ENCODE results near the gene CRELD2.
"Not testable (repeated sequence)": the region's sequence is repeated elsewhere in the genome, so short reads cannot be mapped to it uniquely, and the experiment has no call there.

CRELD2 gene

GRCh38 chr22:49945042-49945794 is 26.8 kb downstream of the CRELD2 start:
- DNase-seq (ENCODE audit: low spot score): not testable (repeated sequence)

- DNase-seq (ENCODE audit: low spot score): no peak
These were observed 28.3 kb downstream of the CRELD2 start for GRCh38 chr22:49946612-49947295.

GRCh38 chr22:49947296-49947622 is 28.8 kb downstream of the CRELD2 start:
- no peak for DNase-seq (ENCODE audit: low spot score)

DNA sequence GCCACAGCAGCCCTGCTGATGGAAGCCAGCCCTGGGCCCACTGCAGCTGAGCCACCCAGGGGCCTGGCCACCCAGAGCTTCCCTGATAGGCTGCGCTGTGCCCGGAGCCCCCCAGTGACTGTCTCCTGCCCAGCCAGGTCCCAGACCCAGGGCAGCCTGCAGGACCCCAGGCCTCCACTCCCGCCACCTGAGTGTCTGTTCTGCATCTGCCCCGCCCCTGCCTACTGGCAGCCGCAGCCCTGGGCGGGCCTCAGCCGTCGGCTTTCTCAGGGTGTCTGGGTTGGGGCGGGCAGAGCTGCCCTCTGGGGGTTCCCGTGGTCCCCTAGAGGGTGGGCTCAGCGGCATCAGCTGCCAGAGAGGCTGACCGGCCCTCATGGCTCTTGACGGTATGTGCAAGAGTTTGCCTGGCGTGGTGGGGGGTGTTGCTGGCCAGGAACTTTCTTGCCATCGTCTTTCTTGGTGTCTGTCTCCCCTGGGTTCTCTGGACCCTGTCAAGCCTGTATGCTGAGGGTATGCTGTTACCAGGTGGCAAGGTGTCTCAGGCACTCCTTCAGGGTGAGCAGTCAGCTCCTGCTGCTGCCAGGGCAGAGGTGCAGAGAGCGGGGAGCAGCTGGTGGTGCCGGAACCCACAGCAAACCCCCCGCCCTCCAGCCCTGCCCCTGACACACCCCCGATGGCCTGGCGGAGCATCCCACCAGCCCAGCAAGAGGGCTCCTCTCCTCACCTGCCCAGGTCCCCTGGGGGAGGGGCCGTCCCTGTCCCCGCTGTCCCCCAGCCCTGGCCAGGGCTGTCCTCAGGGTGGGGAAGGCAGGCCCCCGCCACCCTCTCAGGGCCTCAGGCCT is 29.9 kb downstream of the CRELD2 start:
- DNase-seq (ENCODE audit: low spot score): no peak

DNA sequence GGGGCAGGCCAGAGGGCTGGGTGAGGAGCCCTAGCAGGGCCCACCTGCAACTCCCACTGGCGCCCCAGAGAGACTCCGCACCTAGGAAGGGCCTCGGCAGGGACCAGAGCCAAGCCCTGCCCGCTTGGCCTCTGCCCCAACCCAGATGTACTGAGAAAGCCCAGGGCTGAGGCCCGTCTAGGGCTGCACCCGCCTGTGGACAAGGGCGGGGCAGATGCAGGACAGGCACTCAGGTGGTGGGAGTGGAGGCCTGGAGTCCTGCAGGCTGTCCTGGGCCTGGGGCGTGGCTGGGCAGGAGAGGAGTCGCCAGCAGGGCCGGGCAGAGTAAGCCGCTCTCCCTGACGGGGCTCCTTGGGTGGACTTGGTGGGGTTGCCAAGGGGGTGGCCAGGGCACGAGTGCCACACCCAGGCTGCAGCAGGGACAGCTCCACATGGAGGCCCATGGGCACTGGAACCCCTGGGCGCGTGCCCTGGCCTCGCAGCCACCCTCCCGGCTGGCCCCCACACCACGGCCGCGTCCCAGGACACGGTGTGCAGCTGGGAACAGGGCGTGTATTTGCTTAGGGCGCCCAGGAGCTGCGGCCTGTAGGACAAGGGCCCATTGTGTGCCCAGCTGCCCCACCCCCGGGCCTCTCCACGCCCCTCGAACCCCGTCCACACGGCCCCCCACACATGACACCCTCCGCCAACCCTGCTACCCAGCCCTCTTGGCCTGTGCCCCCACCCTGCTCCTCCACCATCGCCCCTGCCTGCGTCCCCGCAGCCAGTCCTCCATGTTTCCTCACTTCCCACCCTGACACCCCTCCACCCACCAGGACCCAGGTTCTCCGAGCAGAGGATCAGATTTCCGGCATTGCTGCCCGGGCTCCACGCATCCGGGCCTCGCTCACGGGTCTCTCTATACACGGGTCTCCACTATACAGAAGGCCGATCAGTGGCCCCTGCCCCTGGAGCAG is 30.8 kb downstream of the CRELD2 start:
- peak; percentile 77 for DNase-seq (ENCODE audit: low spot score)

DNA sequence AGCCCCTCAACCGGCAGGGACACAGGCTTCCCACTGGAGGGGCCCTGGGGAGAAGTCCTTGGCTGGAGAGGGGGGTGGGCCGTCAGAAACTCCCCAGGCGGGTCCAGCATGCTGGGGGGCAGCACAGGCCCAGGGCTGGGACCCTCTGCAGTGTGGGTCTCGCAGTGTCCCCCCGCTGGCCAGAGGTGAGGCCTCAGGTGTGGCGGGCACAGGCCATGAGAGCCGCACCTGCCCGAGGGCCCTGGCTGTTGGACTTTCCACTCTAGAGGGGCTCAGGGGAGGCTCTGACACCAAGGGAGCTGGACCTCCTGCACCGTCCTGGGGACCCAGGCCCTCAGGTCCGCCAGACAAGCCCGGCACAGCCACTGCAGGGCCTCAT is 31.5 kb downstream of the CRELD2 start:
- no peak for DNase-seq (ENCODE audit: low spot score)

DNA sequence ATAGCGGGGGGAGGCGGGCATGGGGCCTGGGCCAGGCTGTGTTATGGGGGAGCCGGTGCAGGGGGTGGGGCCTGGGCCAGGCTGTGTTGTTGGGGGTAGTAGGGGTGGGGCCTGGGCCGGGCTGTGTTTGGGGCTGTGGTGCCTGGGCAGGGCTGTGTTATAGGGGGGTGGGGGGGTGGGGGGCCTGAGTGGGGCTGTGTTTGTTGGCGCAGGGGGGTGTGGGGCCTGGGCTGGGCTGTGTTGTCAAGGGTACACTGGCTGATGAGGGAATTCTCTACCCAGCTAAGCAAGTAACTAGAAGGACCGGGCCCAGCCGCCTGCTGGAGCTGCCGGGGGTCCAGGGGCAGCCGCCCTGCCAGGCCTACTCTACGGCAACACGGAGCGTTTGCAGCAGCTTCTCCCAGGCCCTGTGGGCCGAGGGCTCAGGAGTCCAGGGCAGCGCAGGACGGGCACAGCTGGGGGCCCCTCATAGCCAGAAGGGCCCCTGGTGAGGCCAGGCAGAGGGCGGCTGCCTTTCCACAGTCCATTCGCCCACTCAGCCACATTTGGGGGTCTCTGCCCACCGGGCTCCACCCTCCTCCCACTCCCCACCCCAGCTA is 32.1 kb downstream of the CRELD2 start:
- DNase-seq (ENCODE audit: low spot score): no peak

GRCh38 chr22:49951000-49951677 is 32.7 kb downstream of the CRELD2 start:
- DNase-seq (ENCODE audit: low spot score): no peak

- no peak for DNase-seq (ENCODE audit: low spot score)
These were observed 33.2 kb downstream of the CRELD2 start for GRCh38 chr22:49951678-49951985.

GRCh38 chr22:49951986-49952896 is 33.8 kb downstream of the CRELD2 start:
- peak; percentile 66 for DNase-seq (ENCODE audit: low spot score)

DNA sequence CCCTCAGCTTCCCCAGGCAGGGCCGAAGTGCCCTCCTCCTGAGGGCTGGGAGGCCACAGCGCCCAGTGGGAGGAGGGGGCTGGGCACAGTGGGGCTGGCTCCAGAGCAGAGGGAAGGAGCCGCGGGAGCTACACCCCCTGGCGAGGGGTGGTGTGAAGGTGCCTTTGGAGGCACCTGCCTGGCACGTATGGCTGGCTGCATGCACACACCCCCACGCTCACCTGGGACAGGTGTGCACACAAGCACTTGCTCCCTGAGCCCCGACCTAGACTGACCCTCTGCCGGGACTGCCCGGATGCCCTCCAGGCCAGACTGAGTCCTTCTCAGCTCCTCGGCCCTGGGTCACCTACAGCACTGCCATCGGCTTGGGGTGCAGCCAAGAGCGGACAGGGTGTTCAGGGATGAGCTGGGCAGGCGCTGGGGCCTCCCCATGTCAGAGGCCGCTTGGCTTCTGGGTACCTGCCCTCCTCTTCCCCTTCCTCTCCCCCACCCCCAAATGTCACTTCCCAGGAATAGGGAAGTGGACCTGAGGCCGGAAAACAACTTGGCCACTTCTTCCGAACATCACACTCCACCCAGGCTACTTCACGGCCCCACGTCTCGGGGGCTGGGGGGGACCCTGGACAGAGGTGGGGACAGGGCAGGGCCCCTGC is 34.7 kb downstream of the CRELD2 start:
- DNase-seq (ENCODE audit: low spot score): no peak

- DNase-seq (ENCODE audit: low spot score): no peak
These were observed 35.4 kb downstream of the CRELD2 start for GRCh38 chr22:49953680-49954344.

DNA sequence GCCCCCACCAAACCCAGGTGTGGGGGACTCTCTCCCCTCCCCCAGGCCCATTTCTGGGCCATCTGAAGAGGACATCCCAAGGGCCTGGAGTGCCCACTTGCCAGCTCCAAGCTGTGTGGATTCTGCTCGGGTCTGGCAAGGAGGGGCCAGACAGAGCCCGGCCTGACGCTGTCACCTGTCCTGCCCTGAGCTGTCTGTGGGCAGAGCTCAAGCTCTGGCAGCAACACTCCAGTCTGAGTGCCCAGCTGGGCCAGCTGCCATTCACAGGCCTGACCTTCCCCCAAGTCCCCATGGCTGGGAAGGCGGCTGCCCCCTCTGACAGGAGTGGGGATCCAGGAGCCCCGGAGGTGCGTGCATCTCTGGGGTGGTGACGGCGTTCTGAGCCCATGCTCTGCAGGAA is 35.9 kb downstream of the CRELD2 start:
- DNase-seq (ENCODE audit: low spot score): no peak

GRCh38 chr22:49954991-49955580 is 36.7 kb downstream of the CRELD2 start:
- no peak for DNase-seq (ENCODE audit: low spot score)

DNA sequence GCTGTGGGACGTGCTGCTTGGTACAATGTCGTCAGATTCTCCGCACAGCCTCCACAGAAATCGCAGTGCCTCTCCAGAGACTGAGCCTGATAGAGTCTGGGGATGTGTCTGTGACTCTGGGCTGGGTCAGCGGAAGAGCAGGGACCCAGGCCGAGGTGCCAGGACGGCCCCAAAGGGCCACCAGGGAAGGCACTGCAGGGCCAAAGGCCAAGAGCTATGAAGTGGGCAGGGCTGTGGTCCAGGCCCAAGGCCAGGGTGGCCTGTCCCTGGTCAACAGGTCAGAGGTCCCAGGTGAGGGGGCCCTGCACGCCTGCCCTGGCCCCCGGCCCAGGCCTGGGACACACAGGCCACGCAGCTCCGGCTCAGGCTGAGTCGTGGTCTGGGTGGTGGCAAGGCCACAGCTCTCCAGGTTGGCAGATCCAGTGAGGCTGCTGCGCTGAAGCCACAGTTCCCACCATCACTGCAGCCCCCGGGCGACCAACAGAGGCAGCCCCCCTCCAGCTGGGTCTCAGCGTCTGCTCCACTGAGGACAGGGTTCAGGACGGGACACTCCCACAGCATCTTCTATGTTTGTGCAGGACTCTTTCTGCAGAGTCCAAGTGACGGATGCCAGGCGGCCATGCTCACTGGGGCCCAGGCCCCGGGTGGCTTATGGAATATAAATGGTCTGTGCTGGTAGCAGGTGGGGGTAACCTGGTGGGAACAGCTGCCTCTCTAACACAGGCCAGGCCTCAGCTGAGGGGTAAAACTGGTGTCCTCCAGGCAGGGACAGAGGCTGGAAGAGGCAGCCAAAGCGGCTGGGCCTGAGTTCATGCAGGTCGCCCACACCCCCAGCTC is 37.4 kb downstream of the CRELD2 start:
- DNase-seq (ENCODE audit: low spot score): no peak

DNA sequence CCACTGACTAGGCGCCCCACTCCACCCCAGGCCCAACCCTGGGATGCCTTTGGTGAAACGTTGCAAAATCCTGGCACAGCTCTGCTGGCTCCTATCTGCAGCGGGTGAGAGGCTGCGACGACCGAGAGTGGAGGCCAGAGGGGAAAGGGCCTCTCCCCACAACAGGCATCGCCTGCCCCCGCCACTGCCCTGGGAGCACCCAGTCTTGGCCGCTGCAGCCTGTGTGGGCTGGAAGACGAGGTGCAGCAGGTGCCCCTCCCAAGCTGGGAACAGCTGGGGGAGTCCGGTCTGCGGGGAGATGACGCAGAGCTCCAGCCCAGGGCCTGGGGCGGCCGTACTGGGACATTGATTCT is 38.0 kb downstream of the CRELD2 start:
- no peak for DNase-seq (ENCODE audit: low spot score)

Data from HuH-7 (cell line).